ENCODE results near the gene FIGNL2.

The FIGNL2 gene

GRCh38 chr12:51839310-51839947 is 9.1 kb downstream of the FIGNL2 start:
- no peaks in the 10 kb centered on the region for H3K9me3 ChIP-seq (ENCODE audit: severe bottlenecking)
- H3K4me1 ChIP-seq (ENCODE audit: insufficient read depth, poor library complexity, severe bottlenecking) = no peaks in the 10 kb centered on the region
- H3K4me3 ChIP-seq (ENCODE audit: severe bottlenecking) = no peak overlapping the region
- TF ChIP-seq CTCF (IDR thresholded peaks at IDR 0.05; ENCODE audit: poor library complexity, severe bottlenecking) = no peak
- no peak for ATAC-seq (ENCODE audit: low read depth)
- DNase-seq (ENCODE audit: low spot score) = no peak
- H3K27ac ChIP-seq (ENCODE audit: poor library complexity, severe bottlenecking) = no peak overlapping the region
- H3K36me3 ChIP-seq (ENCODE audit: low read depth) = no peaks in the 10 kb centered on the region
- H3K27me3 ChIP-seq (ENCODE audit: insufficient read depth, poor library complexity, severe bottlenecking) = peaks cover 14% of the 10 kb centered on the region

- no peaks in the 10 kb centered on the region for H3K4me1 ChIP-seq (ENCODE audit: insufficient read depth, poor library complexity, severe bottlenecking)
- DNase-seq (ENCODE audit: low spot score) (no peak), ATAC-seq (ENCODE audit: low read depth) (no peak)
- no peaks in the 10 kb centered on the region for H3K36me3 ChIP-seq (ENCODE audit: low read depth)
- H3K27ac ChIP-seq (ENCODE audit: poor library complexity, severe bottlenecking) = no peak overlapping the region
- peaks cover 10% of the 10 kb centered on the region for H3K27me3 ChIP-seq (ENCODE audit: insufficient read depth, poor library complexity, severe bottlenecking)
- no peaks in the 10 kb centered on the region for H3K9me3 ChIP-seq (ENCODE audit: severe bottlenecking)
- no peak overlapping the region for H3K4me3 ChIP-seq (ENCODE audit: severe bottlenecking)
- TF ChIP-seq CTCF (IDR thresholded peaks at IDR 0.05; ENCODE audit: poor library complexity, severe bottlenecking) = no peak
These were observed 9.8 kb downstream of the FIGNL2 start for GRCh38 chr12:51838762-51839161.

GRCh38 chr12:51838036-51838435 is 10.5 kb downstream of the FIGNL2 start:
- H3K36me3 ChIP-seq (ENCODE audit: low read depth) = no peaks in the 10 kb centered on the region
- H3K4me3 ChIP-seq (ENCODE audit: severe bottlenecking) = no peak overlapping the region
- no peak overlapping the region for H3K27ac ChIP-seq (ENCODE audit: poor library complexity, severe bottlenecking)
- DNase-seq (ENCODE audit: low spot score) (no peak), ATAC-seq (ENCODE audit: low read depth) (no peak)
- H3K27me3 ChIP-seq (ENCODE audit: insufficient read depth, poor library complexity, severe bottlenecking) = peaks cover 10% of the 10 kb centered on the region
- no peak for TF ChIP-seq CTCF (IDR thresholded peaks at IDR 0.05; ENCODE audit: poor library complexity, severe bottlenecking)
- no peaks in the 10 kb centered on the region for H3K4me1 ChIP-seq (ENCODE audit: insufficient read depth, poor library complexity, severe bottlenecking)
- no peaks in the 10 kb centered on the region for H3K9me3 ChIP-seq (ENCODE audit: severe bottlenecking)

GRCh38 chr12:51837286-51837685 is 11.2 kb downstream of the FIGNL2 start:
- Histone ChIP-seq H3K4me1 (ENCODE audit: insufficient read depth, poor library complexity, severe bottlenecking) (no peaks in the 10 kb centered on the region), H3K9me3 (ENCODE audit: severe bottlenecking) (no peaks in the 10 kb centered on the region), H3K27ac (ENCODE audit: poor library complexity, severe bottlenecking) (no peak overlapping the region), H3K27me3 (ENCODE audit: insufficient read depth, poor library complexity, severe bottlenecking) (peaks cover 5% of the 10 kb centered on the region), H3K36me3 (ENCODE audit: low read depth) (no peaks in the 10 kb centered on the region), H3K4me3 (ENCODE audit: severe bottlenecking) (no peak overlapping the region)
- TF ChIP-seq CTCF (IDR thresholded peaks at IDR 0.05; ENCODE audit: poor library complexity, severe bottlenecking) = no peak
- DNase-seq (ENCODE audit: low spot score) = no peak
- ATAC-seq (ENCODE audit: low read depth) = no peak

- Histone ChIP-seq H3K4me3 (ENCODE audit: severe bottlenecking) (no peak overlapping the region), H3K36me3 (ENCODE audit: low read depth) (no peaks in the 10 kb centered on the region), H3K27me3 (ENCODE audit: insufficient read depth, poor library complexity, severe bottlenecking) (peaks cover 5% of the 10 kb centered on the region), H3K27ac (ENCODE audit: poor library complexity, severe bottlenecking) (no peak overlapping the region), H3K9me3 (ENCODE audit: severe bottlenecking) (no peaks in the 10 kb centered on the region), H3K4me1 (ENCODE audit: insufficient read depth, poor library complexity, severe bottlenecking) (no peaks in the 10 kb centered on the region)
- DNase-seq (ENCODE audit: low spot score) = no peak
- no peak for TF ChIP-seq CTCF (IDR thresholded peaks at IDR 0.05; ENCODE audit: poor library complexity, severe bottlenecking)
- no peak for ATAC-seq (ENCODE audit: low read depth)
These were observed 11.7 kb downstream of the FIGNL2 start for GRCh38 chr12:51836827-51837173.

Data from RWPE2 (cell line).